ENCODE measurements around the gene ZNF823. TPM values are rescaled to one million over a fixed set of nuclear protein-coding genes. Genes with fewer than 3 reads are reported as not detected.
"Not testable (repeated sequence)": the region's sequence is repeated elsewhere in the genome, so short reads cannot be mapped to it uniquely, and the experiment has no call there.

ZNF823 gene
- total and polyA plus RNA-seq, 2 of the 13 experiments (the other 11 are each of a cell fraction or from before 2014, with no cell fraction given) = 5.7 to 11.7 TPM

DNA sequence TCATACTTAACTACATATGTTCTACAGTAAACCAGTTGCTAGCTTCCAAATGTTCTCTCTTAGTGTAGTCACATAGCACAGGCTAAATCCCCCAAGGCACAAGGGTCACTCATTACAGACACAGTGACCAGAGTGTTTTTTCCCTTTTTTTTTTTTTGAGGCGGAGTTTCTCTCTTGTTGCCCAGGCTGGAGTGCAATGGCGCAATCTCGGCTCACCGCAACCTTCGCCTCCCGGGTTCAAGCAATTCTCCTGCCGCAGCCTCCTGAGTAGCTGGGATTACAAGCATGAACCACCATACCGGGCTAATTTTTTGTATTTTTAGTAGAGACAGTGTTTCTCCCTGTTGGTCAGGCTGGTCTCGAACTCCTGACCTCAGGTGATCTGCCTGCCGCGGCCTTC is 37.9 kb upstream of the ZNF823 start (continued):
- peak; percentile 81; the same call in 1 of the 2 replicates for TF ChIP-seq PHF21A (CRISPR knock-in tag; IDR thresholded peaks at IDR 0.05)
- TF ChIP-seq, protein P1, sequence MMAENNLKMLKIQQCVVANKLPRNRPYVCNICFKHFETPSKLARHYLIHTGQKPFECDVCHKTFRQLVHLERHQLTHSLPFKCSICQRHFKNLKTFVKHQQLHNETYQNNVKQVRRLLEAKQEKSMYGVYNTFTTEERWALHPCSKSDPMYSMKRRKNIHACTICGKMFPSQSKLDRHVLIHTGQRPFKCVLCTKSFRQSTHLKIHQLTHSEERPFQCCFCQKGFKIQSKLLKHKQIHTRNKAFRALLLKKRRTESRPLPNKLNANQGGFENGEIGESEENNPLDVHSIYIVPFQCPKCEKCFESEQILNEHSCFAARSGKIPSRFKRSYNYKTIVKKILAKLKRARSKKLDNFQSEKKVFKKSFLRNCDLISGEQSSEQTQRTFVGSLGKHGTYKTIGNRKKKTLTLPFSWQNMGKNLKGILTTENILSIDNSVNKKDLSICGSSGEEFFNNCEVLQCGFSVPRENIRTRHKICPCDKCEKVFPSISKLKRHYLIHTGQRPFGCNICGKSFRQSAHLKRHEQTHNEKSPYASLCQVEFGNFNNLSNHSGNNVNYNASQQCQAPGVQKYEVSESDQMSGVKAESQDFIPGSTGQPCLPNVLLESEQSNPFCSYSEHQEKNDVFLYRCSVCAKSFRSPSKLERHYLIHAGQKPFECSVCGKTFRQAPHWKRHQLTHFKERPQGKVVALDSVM (CRISPR knock-in tag; IDR thresholded peaks at IDR 0.05) = peak; percentile 94
- 0 out of 2 replicates have a peak, but pooled peaks have one; percentile 25 for TF ChIP-seq GABPB1 (CRISPR knock-in tag; IDR thresholded peaks at IDR 0.05)
- peak; percentile 74 for TF ChIP-seq HNF4G (IDR thresholded peaks at IDR 0.05; ENCODE audit: borderline replicate concordance, low read depth, low read length)
- TF ChIP-seq HNF4G (CRISPR knock-in tag; IDR thresholded peaks at IDR 0.05; ENCODE audit: borderline replicate concordance, low read depth); CREB1 (IDR thresholded peaks at IDR 0.05): not testable (repeated sequence)
- peak; percentile 32; the same call in 1 of the 2 replicates for TF ChIP-seq FOXA3 (CRISPR knock-in tag; IDR thresholded peaks at IDR 0.05)
- TF ChIP-seq SALL1 (CRISPR knock-in tag; IDR thresholded peaks at IDR 0.05) = peak; percentile 66
- TF ChIP-seq, protein P2, sequence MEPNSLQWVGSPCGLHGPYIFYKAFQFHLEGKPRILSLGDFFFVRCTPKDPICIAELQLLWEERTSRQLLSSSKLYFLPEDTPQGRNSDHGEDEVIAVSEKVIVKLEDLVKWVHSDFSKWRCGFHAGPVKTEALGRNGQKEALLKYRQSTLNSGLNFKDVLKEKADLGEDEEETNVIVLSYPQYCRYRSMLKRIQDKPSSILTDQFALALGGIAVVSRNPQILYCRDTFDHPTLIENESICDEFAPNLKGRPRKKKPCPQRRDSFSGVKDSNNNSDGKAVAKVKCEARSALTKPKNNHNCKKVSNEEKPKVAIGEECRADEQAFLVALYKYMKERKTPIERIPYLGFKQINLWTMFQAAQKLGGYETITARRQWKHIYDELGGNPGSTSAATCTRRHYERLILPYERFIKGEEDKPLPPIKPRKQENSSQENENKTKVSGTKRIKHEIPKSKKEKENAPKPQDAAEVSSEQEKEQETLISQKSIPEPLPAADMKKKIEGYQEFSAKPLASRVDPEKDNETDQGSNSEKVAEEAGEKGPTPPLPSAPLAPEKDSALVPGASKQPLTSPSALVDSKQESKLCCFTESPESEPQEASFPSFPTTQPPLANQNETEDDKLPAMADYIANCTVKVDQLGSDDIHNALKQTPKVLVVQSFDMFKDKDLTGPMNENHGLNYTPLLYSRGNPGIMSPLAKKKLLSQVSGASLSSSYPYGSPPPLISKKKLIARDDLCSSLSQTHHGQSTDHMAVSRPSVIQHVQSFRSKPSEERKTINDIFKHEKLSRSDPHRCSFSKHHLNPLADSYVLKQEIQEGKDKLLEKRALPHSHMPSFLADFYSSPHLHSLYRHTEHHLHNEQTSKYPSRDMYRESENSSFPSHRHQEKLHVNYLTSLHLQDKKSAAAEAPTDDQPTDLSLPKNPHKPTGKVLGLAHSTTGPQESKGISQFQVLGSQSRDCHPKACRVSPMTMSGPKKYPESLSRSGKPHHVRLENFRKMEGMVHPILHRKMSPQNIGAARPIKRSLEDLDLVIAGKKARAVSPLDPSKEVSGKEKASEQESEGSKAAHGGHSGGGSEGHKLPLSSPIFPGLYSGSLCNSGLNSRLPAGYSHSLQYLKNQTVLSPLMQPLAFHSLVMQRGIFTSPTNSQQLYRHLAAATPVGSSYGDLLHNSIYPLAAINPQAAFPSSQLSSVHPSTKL (CRISPR knock-in tag; IDR thresholded peaks at IDR 0.05) = peak; percentile 78
- 0 out of 2 replicates have a peak, but pooled peaks have one; percentile 40 for TF ChIP-seq ZNF792 (CRISPR knock-in tag; IDR thresholded peaks at IDR 0.05)
- 0 out of 2 replicates have a peak, but pooled peaks have one; percentile 36 for TF ChIP-seq MIER2 (CRISPR knock-in tag; IDR thresholded peaks at IDR 0.05)
- TF ChIP-seq RCOR2 (CRISPR knock-in tag; IDR thresholded peaks at IDR 0.05) = peak; percentile 46; the same call in 1 of the 2 replicates
- 0 out of 2 replicates have a peak, but pooled peaks have one; percentile 38 for TF ChIP-seq ELF3 (CRISPR knock-in tag; IDR thresholded peaks at IDR 0.05)
- TF ChIP-seq, protein P3, sequence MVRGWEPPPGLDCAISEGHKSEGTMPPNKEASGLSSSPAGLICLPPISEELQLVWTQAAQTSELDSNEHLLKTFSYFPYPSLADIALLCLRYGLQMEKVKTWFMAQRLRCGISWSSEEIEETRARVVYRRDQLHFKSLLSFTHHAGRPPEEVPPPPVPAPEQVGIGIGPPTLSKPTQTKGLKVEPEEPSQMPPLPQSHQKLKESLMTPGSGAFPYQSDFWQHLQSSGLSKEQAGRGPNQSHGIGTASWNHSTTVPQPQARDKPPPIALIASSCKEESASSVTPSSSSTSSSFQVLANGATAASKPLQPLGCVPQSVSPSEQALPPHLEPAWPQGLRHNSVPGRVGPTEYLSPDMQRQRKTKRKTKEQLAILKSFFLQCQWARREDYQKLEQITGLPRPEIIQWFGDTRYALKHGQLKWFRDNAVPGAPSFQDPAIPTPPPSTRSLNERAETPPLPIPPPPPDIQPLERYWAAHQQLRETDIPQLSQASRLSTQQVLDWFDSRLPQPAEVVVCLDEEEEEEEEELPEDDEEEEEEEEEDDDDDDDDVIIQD (CRISPR knock-in tag; IDR thresholded peaks at IDR 0.05; ENCODE audit: low read depth) = 0 out of 2 replicates have a peak, but pooled peaks have one; percentile 32
- TF ChIP-seq SIX1 (CRISPR knock-in tag; IDR thresholded peaks at IDR 0.05; ENCODE audit: borderline replicate concordance) = 0 out of 2 replicates have a peak, but pooled peaks have one; percentile 9
- TF ChIP-seq GFI1 (CRISPR knock-in tag; IDR thresholded peaks at IDR 0.05; ENCODE audit: borderline replicate concordance) = peak; percentile 86
- TF ChIP-seq ZNF335 (CRISPR knock-in tag; IDR thresholded peaks at IDR 0.05) = 0 out of 2 replicates have a peak, but pooled peaks have one; percentile 44
- TF ChIP-seq SKI (IDR thresholded peaks at IDR 0.05; ENCODE audit: partially characterized antibody) = peak; percentile 43
- peak; percentile 58; the same call in 1 of the 2 replicates for TF ChIP-seq FOXK2 (IDR thresholded peaks at IDR 0.05)
- TF ChIP-seq GATAD2A (CRISPR knock-in tag; IDR thresholded peaks at IDR 0.05) = peak; percentile 57; the same call in 1 of the 2 replicates
- TF ChIP-seq MED1 (CRISPR knock-in tag; IDR thresholded peaks at IDR 0.05) = peak; percentile 34
- peak; percentile 77 for TF ChIP-seq FOXO1 (CRISPR knock-in tag; IDR thresholded peaks at IDR 0.05)
- TF ChIP-seq, protein P4, sequence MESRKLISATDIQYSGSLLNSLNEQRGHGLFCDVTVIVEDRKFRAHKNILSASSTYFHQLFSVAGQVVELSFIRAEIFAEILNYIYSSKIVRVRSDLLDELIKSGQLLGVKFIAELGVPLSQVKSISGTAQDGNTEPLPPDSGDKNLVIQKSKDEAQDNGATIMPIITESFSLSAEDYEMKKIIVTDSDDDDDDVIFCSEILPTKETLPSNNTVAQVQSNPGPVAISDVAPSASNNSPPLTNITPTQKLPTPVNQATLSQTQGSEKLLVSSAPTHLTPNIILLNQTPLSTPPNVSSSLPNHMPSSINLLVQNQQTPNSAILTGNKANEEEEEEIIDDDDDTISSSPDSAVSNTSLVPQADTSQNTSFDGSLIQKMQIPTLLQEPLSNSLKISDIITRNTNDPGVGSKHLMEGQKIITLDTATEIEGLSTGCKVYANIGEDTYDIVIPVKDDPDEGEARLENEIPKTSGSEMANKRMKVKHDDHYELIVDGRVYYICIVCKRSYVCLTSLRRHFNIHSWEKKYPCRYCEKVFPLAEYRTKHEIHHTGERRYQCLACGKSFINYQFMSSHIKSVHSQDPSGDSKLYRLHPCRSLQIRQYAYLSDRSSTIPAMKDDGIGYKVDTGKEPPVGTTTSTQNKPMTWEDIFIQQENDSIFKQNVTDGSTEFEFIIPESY (CRISPR knock-in tag; IDR thresholded peaks at IDR 0.05) = peak; percentile 26; the same call in 1 of the 2 replicates
- TF ChIP-seq CREB1 (CRISPR knock-in tag; IDR thresholded peaks at IDR 0.05) = peak; percentile 43; the same call in 1 of the 2 replicates
